ENCODE measurements around the gene PRDM16.

The PRDM16 gene

DNA sequence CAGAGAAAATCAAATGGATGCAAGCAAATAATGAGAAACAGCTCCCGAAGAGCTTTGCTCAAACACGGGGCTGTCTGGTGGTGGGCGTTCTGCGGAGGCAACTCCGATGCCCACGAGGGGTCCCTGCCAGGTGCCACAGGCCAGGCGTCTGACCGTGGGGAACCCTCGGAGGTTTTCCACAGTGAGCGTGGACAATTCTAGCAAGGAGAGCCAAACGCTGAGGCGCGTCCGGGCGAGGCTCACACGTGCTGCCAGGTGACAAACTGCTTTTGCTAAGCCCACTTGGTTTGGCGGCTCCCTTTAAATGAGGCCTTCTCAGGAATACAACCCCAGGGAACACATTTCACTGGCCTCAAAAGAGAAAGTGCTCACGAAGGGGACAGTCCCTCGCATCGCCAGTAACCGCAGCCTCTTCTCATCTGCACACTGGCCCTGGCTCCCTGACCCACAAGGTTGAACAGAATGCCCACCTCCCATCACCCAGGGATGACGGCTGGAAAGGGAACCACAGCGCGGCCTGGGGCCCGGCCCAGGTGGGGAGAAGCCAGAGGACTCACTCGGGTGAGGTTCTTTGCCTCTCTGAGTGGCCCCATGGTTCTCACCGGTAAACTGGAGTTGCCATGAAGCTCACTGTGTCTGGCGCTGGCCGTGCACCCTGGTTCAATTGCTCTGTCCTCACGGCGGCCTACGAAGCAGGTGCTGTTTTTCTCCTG lies 97.4 kb downstream of the PRDM16 start:
- DNase-seq (ENCODE audit: low read depth, low spot score), result no peak
- Histone ChIP-seq H3K9ac (ENCODE audit: insufficient read length, low read depth) (no peak overlapping the region), H3K9me3 (ENCODE audit: insufficient read depth, low read length) (no peaks in the 10 kb centered on the region), H3K27me3 (ENCODE audit: insufficient read depth, insufficient read length) (no peaks in the 10 kb centered on the region), H3K4me3 (ENCODE audit: insufficient read length, low read depth) (no peak overlapping the region), H3K36me3 (ENCODE audit: insufficient read depth, insufficient read length, low read length) (no peaks in the 10 kb centered on the region), H3K4me1 (ENCODE audit: insufficient read depth, insufficient read length) (no peaks in the 10 kb centered on the region)
- TF ChIP-seq SUZ12 (IDR thresholded peaks at IDR 0.05; ENCODE audit: extremely low read depth, insufficient read depth, insufficient read length) (no peak), YY1 (IDR thresholded peaks at IDR 0.05; ENCODE audit: insufficient read depth, insufficient read length) (no peak), ZNF274 (IDR thresholded peaks at IDR 0.05; ENCODE audit: low read depth, low read length) (no peak)

- Histone ChIP-seq H3K36me3 (ENCODE audit: insufficient read depth, insufficient read length, low read length) (no peaks in the 10 kb centered on the region), H3K27me3 (ENCODE audit: insufficient read depth, insufficient read length) (no peaks in the 10 kb centered on the region)
Measured at GRCh38 chr1:3167255-3167654, 98.3 kb downstream of the PRDM16 start.

GRCh38 chr1:3168678-3169077 lies 99.7 kb downstream of the PRDM16 start:
- DNase-seq (ENCODE audit: low read depth, low spot score), result no peak
- no peaks in the 10 kb centered on the region for H3K36me3 ChIP-seq (ENCODE audit: insufficient read depth, insufficient read length, low read length)
- no peak overlapping the region for H3K4me3 ChIP-seq (ENCODE audit: insufficient read length, low read depth)
- no peaks in the 10 kb centered on the region for H3K9me3 ChIP-seq (ENCODE audit: insufficient read depth, low read length)
- H3K4me1 ChIP-seq (ENCODE audit: insufficient read depth, insufficient read length), result no peaks in the 10 kb centered on the region
- no peak for TF ChIP-seq SUZ12 (IDR thresholded peaks at IDR 0.05; ENCODE audit: extremely low read depth, insufficient read depth, insufficient read length)
- no peak for TF ChIP-seq YY1 (IDR thresholded peaks at IDR 0.05; ENCODE audit: insufficient read depth, insufficient read length)
- TF ChIP-seq ZNF274 (IDR thresholded peaks at IDR 0.05; ENCODE audit: low read depth, low read length), result no peak
- H3K27me3 ChIP-seq (ENCODE audit: insufficient read depth, insufficient read length), result no peaks in the 10 kb centered on the region
- H3K9ac ChIP-seq (ENCODE audit: insufficient read length, low read depth), result no peak overlapping the region

More at GRCh38 chr1:3167255-3167654, 98.3 kb downstream of the PRDM16 start:
- no peaks in the 10 kb centered on the region for H3K4me1 ChIP-seq (ENCODE audit: insufficient read depth, insufficient read length)
- TF ChIP-seq YY1 (IDR thresholded peaks at IDR 0.05; ENCODE audit: insufficient read depth, insufficient read length) (no peak), SUZ12 (IDR thresholded peaks at IDR 0.05; ENCODE audit: extremely low read depth, insufficient read depth, insufficient read length) (no peak), ZNF274 (IDR thresholded peaks at IDR 0.05; ENCODE audit: low read depth, low read length) (no peak)
- no peak for DNase-seq (ENCODE audit: low read depth, low spot score)
- no peak overlapping the region for H3K9ac ChIP-seq (ENCODE audit: insufficient read length, low read depth)
- no peak overlapping the region for H3K4me3 ChIP-seq (ENCODE audit: insufficient read length, low read depth)
- H3K9me3 ChIP-seq (ENCODE audit: insufficient read depth, low read length), result no peaks in the 10 kb centered on the region

DNA sequence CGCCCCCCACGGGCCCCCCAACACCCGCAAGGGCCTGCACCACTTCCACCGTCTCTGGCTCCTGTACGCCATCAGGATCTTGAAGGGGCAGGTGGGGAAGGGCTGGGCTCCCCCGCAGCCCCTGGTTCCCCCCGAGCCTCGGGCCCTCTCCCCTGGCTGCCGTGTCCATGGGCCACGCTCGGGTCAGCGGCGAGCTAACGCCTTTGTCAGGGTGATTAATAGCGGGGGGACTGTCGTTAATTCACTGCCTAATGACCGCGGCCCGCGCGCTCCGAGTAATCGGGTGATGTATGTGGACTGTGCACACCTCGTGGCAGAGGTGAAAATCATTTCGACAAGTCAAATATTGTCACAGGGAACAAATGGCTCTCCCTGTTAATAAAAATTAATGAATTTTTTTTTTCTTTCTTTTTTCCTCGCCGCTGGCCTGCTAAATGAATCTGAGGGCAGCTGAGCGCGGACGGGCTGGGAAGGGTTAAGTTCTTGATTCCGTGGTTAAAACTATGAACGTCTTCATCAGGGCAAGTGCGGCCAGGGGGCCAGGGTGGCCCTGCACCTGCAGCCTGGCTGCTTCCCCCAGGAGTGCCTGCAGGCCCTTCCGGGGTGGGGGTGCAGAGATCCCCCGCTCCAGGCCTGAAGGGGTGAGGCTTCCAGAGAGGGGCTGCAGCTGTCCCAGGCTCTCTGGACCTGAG lies 100.8 kb downstream of the PRDM16 start:
- Histone ChIP-seq H3K9me3 (ENCODE audit: insufficient read depth, low read length) (no peaks in the 10 kb centered on the region), H3K4me3 (ENCODE audit: insufficient read length, low read depth) (no peak overlapping the region), H3K27me3 (ENCODE audit: insufficient read depth, insufficient read length) (no peaks in the 10 kb centered on the region), H3K4me1 (ENCODE audit: insufficient read depth, insufficient read length) (no peaks in the 10 kb centered on the region), H3K9ac (ENCODE audit: insufficient read length, low read depth) (no peak overlapping the region), H3K36me3 (ENCODE audit: insufficient read depth, insufficient read length, low read length) (no peaks in the 10 kb centered on the region)
- DNase-seq (ENCODE audit: low read depth, low spot score), result no peak
- TF ChIP-seq ZNF274 (IDR thresholded peaks at IDR 0.05; ENCODE audit: low read depth, low read length) (no peak), SUZ12 (IDR thresholded peaks at IDR 0.05; ENCODE audit: extremely low read depth, insufficient read depth, insufficient read length) (no peak), YY1 (IDR thresholded peaks at IDR 0.05; ENCODE audit: insufficient read depth, insufficient read length) (no peak)

DNA sequence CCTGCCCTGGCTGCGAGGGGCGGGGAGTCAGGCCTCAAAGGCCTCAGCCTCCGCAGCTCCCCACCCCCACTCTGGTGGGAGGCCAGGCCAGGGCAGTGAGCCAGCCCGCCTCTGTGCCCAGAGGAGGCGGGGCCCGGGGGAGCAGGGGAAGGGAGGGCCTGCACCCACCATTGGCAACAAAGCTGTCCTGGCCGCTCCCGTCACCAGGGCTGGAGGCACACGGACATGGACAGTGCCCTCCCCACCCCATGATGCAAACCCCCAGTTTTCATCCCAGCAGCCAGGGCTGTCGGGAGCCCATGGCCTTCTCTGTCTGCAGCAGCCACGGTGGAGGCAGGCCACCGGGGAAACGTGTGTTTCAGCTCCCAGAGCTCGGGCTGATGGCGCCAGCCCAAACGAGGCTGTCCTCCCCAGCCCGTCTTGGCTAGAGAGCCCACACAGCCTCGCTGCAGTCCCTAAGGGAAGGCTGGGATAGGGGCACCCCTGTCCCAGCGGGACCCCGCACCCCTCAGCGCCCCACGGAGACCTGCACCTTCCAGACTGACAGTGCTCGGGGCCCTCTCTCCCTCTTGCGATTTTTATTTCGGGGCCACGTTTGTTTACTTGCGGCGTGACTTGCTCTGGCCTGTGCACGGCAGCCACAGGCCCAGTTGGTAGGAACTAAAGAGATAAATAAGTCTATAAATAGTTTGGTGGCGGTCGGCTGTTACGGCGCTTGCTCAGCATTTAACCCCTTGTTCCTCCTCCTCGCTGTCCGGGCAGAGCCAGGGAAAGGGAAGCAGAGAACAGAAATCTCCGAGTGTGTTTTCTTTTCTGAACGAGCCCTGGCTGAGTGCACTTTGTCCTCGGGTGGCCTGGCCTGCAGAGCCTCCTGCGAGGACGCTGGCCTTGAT lies 101.8 kb downstream of the PRDM16 start:
- H3K36me3 ChIP-seq (ENCODE audit: insufficient read depth, insufficient read length, low read length), result no peaks in the 10 kb centered on the region
- H3K9me3 ChIP-seq (ENCODE audit: insufficient read depth, low read length), result no peaks in the 10 kb centered on the region
- TF ChIP-seq ZNF274 (IDR thresholded peaks at IDR 0.05; ENCODE audit: low read depth, low read length) (no peak), SUZ12 (IDR thresholded peaks at IDR 0.05; ENCODE audit: extremely low read depth, insufficient read depth, insufficient read length) (no peak), YY1 (IDR thresholded peaks at IDR 0.05; ENCODE audit: insufficient read depth, insufficient read length) (no peak)
- H3K4me3 ChIP-seq (ENCODE audit: insufficient read length, low read depth), result no peak overlapping the region
- H3K27me3 ChIP-seq (ENCODE audit: insufficient read depth, insufficient read length), result no peaks in the 10 kb centered on the region
- H3K9ac ChIP-seq (ENCODE audit: insufficient read length, low read depth), result peak overlapping the region; percentile 8
- H3K4me1 ChIP-seq (ENCODE audit: insufficient read depth, insufficient read length), result no peaks in the 10 kb centered on the region
- DNase-seq (ENCODE audit: low read depth, low spot score), result no peak

DNA sequence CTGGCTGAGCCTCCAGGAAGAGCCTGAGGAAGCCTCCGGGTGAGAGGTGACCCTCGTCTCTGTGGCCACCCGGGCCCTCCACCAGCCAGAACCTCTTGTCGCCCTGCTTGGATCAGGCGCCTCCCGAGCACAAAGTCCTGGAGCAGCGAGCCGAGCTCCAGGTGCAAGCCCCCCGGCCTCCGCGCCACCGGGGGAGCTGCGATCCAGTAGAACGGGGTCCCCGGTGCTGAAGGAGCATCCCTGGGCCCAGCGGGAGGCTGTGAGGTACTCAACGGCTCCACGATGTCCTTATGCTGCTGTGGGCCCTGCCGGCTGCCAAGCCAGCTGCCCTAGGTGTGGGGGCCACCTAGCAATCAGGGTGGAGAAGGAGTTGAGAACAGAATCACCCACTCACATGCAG lies 102.8 kb downstream of the PRDM16 start:
- H3K9me3 ChIP-seq (ENCODE audit: insufficient read depth, low read length), result no peaks in the 10 kb centered on the region
- H3K9ac ChIP-seq (ENCODE audit: insufficient read length, low read depth), result no peak overlapping the region
- H3K36me3 ChIP-seq (ENCODE audit: insufficient read depth, insufficient read length, low read length), result no peaks in the 10 kb centered on the region
- no peak for DNase-seq (ENCODE audit: low read depth, low spot score)
- H3K4me1 ChIP-seq (ENCODE audit: insufficient read depth, insufficient read length), result no peaks in the 10 kb centered on the region
- H3K4me3 ChIP-seq (ENCODE audit: insufficient read length, low read depth), result no peak overlapping the region
- no peaks in the 10 kb centered on the region for H3K27me3 ChIP-seq (ENCODE audit: insufficient read depth, insufficient read length)
- TF ChIP-seq ZNF274 (IDR thresholded peaks at IDR 0.05; ENCODE audit: low read depth, low read length) (no peak), SUZ12 (IDR thresholded peaks at IDR 0.05; ENCODE audit: extremely low read depth, insufficient read depth, insufficient read length) (no peak), YY1 (IDR thresholded peaks at IDR 0.05; ENCODE audit: insufficient read depth, insufficient read length) (no peak)
